Thyroid gland (tissue), 4 donors: ENCODE measurements around the gene ITGBL1.

ENCODE experiments used
- POLR2A ChIP-seq, 2 donors: fragments of 450-650 bp; IDR thresholded peaks; one replicate each; pipeline ENCODE4 v1.6.1; 2017; ENCODE audit warnings: antibody characterized with exemption in 2 of 2, mild to moderate bottlenecking in 2 of 2, moderate library complexity in 1 of 2
- TF ChIP-seq, protein P1 (sequence below), 6 experiments: fragments of 200-600 bp in 3 of 6; fragments of 450-650 bp in 3 of 6; sonication (generic) in 3 of 6; IDR thresholded peaks; one replicate each; pipeline ENCODE4 v1.5.1; 2016 to 2019; ENCODE audit warnings: antibody characterized with exemption in 6 of 6, mild to moderate bottlenecking in 2 of 6, inconsistent platforms in 1 of 6, moderate library complexity in 1 of 6

DNA sequence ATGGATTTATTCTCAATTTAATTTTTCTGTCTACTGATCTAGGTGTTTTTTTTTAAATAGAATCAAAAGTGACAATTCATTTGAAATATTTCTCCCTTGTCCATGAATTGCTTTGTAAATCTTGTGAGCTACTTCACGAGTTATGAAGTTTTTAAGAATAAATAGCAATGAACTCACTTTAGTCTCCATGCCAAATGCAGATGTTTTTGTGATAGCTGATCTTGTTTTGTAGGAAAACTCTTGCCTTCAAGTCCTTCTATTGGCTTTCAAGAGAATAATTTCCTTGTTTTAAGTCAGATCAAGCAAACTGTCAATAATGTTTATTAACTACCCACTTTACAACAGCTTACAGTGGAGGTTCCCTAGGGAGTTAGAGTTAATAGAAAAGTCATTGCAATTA lies 99.8 kb downstream of the ITGBL1 start:
- TF ChIP-seq, protein P1, sequence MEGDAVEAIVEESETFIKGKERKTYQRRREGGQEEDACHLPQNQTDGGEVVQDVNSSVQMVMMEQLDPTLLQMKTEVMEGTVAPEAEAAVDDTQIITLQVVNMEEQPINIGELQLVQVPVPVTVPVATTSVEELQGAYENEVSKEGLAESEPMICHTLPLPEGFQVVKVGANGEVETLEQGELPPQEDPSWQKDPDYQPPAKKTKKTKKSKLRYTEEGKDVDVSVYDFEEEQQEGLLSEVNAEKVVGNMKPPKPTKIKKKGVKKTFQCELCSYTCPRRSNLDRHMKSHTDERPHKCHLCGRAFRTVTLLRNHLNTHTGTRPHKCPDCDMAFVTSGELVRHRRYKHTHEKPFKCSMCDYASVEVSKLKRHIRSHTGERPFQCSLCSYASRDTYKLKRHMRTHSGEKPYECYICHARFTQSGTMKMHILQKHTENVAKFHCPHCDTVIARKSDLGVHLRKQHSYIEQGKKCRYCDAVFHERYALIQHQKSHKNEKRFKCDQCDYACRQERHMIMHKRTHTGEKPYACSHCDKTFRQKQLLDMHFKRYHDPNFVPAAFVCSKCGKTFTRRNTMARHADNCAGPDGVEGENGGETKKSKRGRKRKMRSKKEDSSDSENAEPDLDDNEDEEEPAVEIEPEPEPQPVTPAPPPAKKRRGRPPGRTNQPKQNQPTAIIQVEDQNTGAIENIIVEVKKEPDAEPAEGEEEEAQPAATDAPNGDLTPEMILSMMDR (IDR thresholded peaks at IDR 0.05), result no peak
- TF ChIP-seq POLR2A (IDR thresholded peaks at IDR 0.05), result no peak
